Neural progenitor cell (in vitro differentiated cells): ENCODE results near the gene SLC7A10.

Experiments
- CTCF ChIP-seq: fragments of 200-600 bp; sonication (generic); IDR thresholded peaks from 2 replicates; pipeline ENCODE4 v1.5.1; 2017; ENCODE audit warnings: antibody characterized with exemption, mild to moderate bottlenecking
- EZH2 ChIP-seq: fragments of 200-600 bp; sonication (generic); IDR thresholded peaks from 2 replicates; pipeline ENCODE4 v1.6.1; 2017; ENCODE audit warnings: antibody characterized with exemption, mild to moderate bottlenecking, moderate library complexity
- EZH2phosphoT487 ChIP-seq: fragments of 200-600 bp; sonication (generic); IDR thresholded peaks from 2 replicates; pipeline ENCODE4 v1.6.1; 2017; ENCODE audit warnings: antibody characterized with exemption

GRCh38 chr19:33205110-33205509 is 20.5 kb downstream of the SLC7A10 start:
- TF ChIP-seq CTCF, result no peak
- TF ChIP-seq EZH2, result no peak
- no peak for TF ChIP-seq EZH2phosphoT487
